Activated B cell treated with CpG ODN at 0.5 μM for 24 hours (primary cell): ENCODE data around the gene HPSE2. TPM values are rescaled to one million over a fixed set of nuclear protein-coding genes. Genes with fewer than 3 reads are reported as not detected.

Source experiments
- ATAC-seq: fragments of 200-7000 bp; cut with Tn5 transposase; one replicate; pipeline ENCODE4 v1.10.0; 2021; ENCODE audit warnings: low read depth, mild to moderate bottlenecking, moderate library complexity
- CTCF ChIA-PET: fragments of 350-600 bp; sonication (Branson Sonifier 250); formaldehyde crosslinking; loops from one replicate; lab custom pipeline; 2021; ENCODE audit warnings: antibody characterized with exemption; lab: Charles Lee
- POLR2A ChIA-PET: fragments of 350-600 bp; sonication (Branson Sonifier 250); formaldehyde crosslinking; loops from one replicate; lab custom pipeline; 2021; ENCODE audit warnings: antibody characterized with exemption; lab: Charles Lee
- DNase-seq: peaks from one replicate; pipeline ENCODE4 v3.0.0; 2022
- H3K27ac Mint-ChIP-seq: one replicate; pipeline ENCODE4 v1.8.0; 2020; ENCODE audit warnings: mixed read lengths
- H3K27me3 Mint-ChIP-seq: one replicate; pipeline ENCODE4 v1.8.0; 2021; ENCODE audit warnings: mixed read lengths
- H3K36me3 Mint-ChIP-seq: one replicate; pipeline ENCODE4 v1.8.0; 2021; ENCODE audit warnings: low read depth, mixed read lengths
- H3K4me1 Mint-ChIP-seq: one replicate; pipeline ENCODE4 v1.8.0; 2021; ENCODE audit warnings: mixed read lengths
- H3K4me3 Mint-ChIP-seq: one replicate; pipeline ENCODE4 v1.8.0; 2020; ENCODE audit warnings: mild to moderate bottlenecking, mixed read lengths
- H3K9me3 Mint-ChIP-seq: one replicate; pipeline ENCODE4 v1.8.0; 2020; ENCODE audit warnings: mixed read lengths
- intact Hi-C: fragments of 100-400 bp; cut with micrococcal nuclease; formaldehyde crosslinking; loops from one replicate; pipeline ENCODE4 v1.15.1; 2024
- total RNA-seq: library from RNA; stranded (reverse); gene quantifications from 2 replicates; pipeline ENCODE4 v1.2.3, GENCODE V29; 2022
- TF ChIP-seq, protein P1 (sequence below): fragments of 200-600 bp; IDR thresholded peaks from one replicate; pipeline ENCODE4 v1.8.0; 2022; ENCODE audit warnings: antibody characterized with exemption, mild to moderate bottlenecking

The HPSE2 gene
- total RNA-seq, 1 donor from 2014 or later = not detected

GRCh38 chr10:98599032-98599610, 636.5 kb downstream of the HPSE2 start:
- no peak for DNase-seq
- no peak for ATAC-seq
- peaks cover 5% of the 10 kb centered on the region for H3K27me3 Mint-ChIP-seq
- POLR2A ChIA-PET = no interaction called here
- no peaks in the 10 kb centered on the region for H3K4me1 Mint-ChIP-seq
- peaks cover 4% of the 10 kb centered on the region for H3K9me3 Mint-ChIP-seq
- no peak overlapping the region for H3K27ac Mint-ChIP-seq
- CTCF ChIA-PET = no interaction called here
- no peak overlapping the region for H3K4me3 Mint-ChIP-seq
- intact Hi-C loops = no loop called here
- no peaks in the 10 kb centered on the region for H3K36me3 Mint-ChIP-seq
- TF ChIP-seq, protein P1, sequence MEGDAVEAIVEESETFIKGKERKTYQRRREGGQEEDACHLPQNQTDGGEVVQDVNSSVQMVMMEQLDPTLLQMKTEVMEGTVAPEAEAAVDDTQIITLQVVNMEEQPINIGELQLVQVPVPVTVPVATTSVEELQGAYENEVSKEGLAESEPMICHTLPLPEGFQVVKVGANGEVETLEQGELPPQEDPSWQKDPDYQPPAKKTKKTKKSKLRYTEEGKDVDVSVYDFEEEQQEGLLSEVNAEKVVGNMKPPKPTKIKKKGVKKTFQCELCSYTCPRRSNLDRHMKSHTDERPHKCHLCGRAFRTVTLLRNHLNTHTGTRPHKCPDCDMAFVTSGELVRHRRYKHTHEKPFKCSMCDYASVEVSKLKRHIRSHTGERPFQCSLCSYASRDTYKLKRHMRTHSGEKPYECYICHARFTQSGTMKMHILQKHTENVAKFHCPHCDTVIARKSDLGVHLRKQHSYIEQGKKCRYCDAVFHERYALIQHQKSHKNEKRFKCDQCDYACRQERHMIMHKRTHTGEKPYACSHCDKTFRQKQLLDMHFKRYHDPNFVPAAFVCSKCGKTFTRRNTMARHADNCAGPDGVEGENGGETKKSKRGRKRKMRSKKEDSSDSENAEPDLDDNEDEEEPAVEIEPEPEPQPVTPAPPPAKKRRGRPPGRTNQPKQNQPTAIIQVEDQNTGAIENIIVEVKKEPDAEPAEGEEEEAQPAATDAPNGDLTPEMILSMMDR = no peak

- TF ChIP-seq, protein P1 = no peak
- no peak overlapping the region for H3K4me3 Mint-ChIP-seq
- intact Hi-C loops = no loop called here
- H3K9me3 Mint-ChIP-seq = peaks cover 4% of the 10 kb centered on the region
- no peaks in the 10 kb centered on the region for H3K4me1 Mint-ChIP-seq
- no peak overlapping the region for H3K27ac Mint-ChIP-seq
- CTCF ChIA-PET = no interaction called here
- POLR2A ChIA-PET = no interaction called here
- DNase-seq = no peak
- H3K36me3 Mint-ChIP-seq = no peaks in the 10 kb centered on the region
- no peak for ATAC-seq
- no peaks in the 10 kb centered on the region for H3K27me3 Mint-ChIP-seq
Measured at GRCh38 chr10:98596404-98596803, 639.2 kb downstream of the HPSE2 start.

DNA sequence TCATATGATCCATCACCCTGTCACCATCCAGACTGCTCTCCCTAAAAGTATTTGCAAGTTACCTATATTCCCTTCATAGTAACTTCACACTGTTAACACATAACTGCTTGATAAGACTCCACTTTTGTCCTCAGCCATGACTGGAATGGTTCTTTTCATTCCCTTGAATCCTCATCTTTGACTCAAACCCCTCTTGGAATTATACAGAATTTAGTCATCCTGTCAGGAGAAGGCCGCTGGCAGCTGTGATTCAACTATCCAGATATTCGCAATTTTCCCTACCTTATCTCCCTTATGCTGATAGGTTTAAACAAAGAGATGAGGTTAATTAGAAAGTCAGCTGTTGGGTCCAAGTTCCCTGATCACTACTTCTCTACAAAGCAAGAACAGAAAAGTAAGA, 646.0 kb downstream of the HPSE2 start:
- Mint-ChIP-seq H3K4me1 (no peaks in the 10 kb centered on the region), H3K36me3 (no peaks in the 10 kb centered on the region), H3K27ac (no peak overlapping the region), H3K9me3 (no peaks in the 10 kb centered on the region), H3K4me3 (no peak overlapping the region), H3K27me3 (peaks cover 1% of the 10 kb centered on the region)
- ChIA-PET CTCF (no interaction called here), POLR2A (no interaction called here)
- DNase-seq = no peak
- intact Hi-C loops = no loop called here
- ATAC-seq = no peak
- TF ChIP-seq, protein P1 = no peak

DNA sequence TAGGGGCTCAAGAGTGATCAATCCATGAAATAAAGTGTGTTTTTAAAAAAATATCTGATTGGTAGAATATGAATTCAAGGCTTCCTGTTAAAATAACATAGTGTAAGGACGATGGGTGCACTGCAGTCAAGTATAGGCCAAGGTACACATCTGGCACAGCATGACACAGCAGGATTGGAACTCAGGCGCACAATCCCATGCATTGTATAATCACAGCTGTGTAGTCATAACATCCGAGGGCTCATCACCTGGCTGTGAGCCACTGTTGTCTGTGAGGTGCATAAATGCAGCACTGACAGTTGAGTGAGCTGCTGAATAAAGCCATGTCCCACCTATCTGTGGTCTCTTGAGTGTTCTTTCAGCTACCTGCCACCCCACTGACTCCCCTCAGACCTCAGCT, 646.6 kb downstream of the HPSE2 start:
- DNase-seq (no peak), ATAC-seq (no peak)
- H3K4me1 Mint-ChIP-seq = no peaks in the 10 kb centered on the region
- TF ChIP-seq, protein P1 = no peak
- no peak overlapping the region for H3K27ac Mint-ChIP-seq
- intact Hi-C loops = no loop called here
- no peak overlapping the region for H3K4me3 Mint-ChIP-seq
- H3K27me3 Mint-ChIP-seq = peaks cover 6% of the 10 kb centered on the region
- CTCF ChIA-PET = no interaction called here
- POLR2A ChIA-PET = no interaction called here
- H3K36me3 Mint-ChIP-seq = no peaks in the 10 kb centered on the region
- H3K9me3 Mint-ChIP-seq = no peaks in the 10 kb centered on the region

- Mint-ChIP-seq H3K9me3 (no peaks in the 10 kb centered on the region), H3K27me3 (peaks cover 9% of the 10 kb centered on the region), H3K4me3 (no peak overlapping the region), H3K27ac (no peak overlapping the region), H3K36me3 (no peaks in the 10 kb centered on the region), H3K4me1 (no peaks in the 10 kb centered on the region)
- intact Hi-C loops = no loop called here
- DNase-seq (no peak), ATAC-seq (no peak)
- ChIA-PET CTCF (no interaction called here), POLR2A (no interaction called here)
- TF ChIP-seq, protein P1 = no peak
Measured at GRCh38 chr10:98587156-98587837, 648.4 kb downstream of the HPSE2 start.
